Fibroblast of villous mesenchyme (primary cell): ENCODE data around the gene TEC. TPM values are rescaled to one million over a fixed set of nuclear protein-coding genes. Genes with fewer than 3 reads are reported as not detected.

Experiments used
- DNase-seq: peaks from one replicate; pipeline ENCODE4 v3.0.0-alpha.2; 2010; ENCODE audit warnings: low read depth
- H3K4me3 ChIP-seq: 2 replicates; pipeline ENCODE4 v1.5.1; 2011; ENCODE audit warnings: low read depth, mild to moderate bottlenecking, low read length
- CTCF ChIP-seq: IDR thresholded peaks from 2 replicates; pipeline ENCODE4 v1.5.1; 2012; ENCODE audit warnings: low read depth, mild to moderate bottlenecking, low read length; ENCODE audit not compliant: insufficient read depth
- total RNA-seq: library from RNA; depleted of rRNA; stranded (reverse); fragments of >200 nt; gene quantifications from 2 replicates; pipeline ENCODE4 v1.2.3, GENCODE V29; 2012

Gene TEC
- total RNA-seq, 1 donor, result 0.43 TPM

- TF ChIP-seq CTCF, result no peak
- H3K4me3 ChIP-seq, result no peak overlapping the region
- DNase-seq, result no peak
These were observed 21.1 kb downstream of the TEC start for GRCh38 chr4:48248559-48248953.

GRCh38 chr4:48247878-48248558, 21.6 kb downstream of the TEC start:
- no peak for DNase-seq
- no peak overlapping the region for H3K4me3 ChIP-seq
- no peak for TF ChIP-seq CTCF

- DNase-seq, result peak; percentile 29
- no peak for TF ChIP-seq CTCF
These were observed 22.3 kb downstream of the TEC start for GRCh38 chr4:48247142-48247877.

GRCh38 chr4:48244665-48245064, 25.0 kb downstream of the TEC start:
- DNase-seq, result no peak
- no peak for TF ChIP-seq CTCF
- H3K4me3 ChIP-seq, result no peak overlapping the region

More at GRCh38 chr4:48247142-48247877, 22.3 kb downstream of the TEC start:
- H3K4me3 ChIP-seq, result no peak overlapping the region

- H3K4me3 ChIP-seq, result no peak overlapping the region
- TF ChIP-seq CTCF, result no peak
- DNase-seq, result no peak
These were observed 25.8 kb downstream of the TEC start for GRCh38 chr4:48243887-48244286.

GRCh38 chr4:48243429-48243828, 26.2 kb downstream of the TEC start:
- TF ChIP-seq CTCF, result no peak
- no peak for DNase-seq
- no peak overlapping the region for H3K4me3 ChIP-seq
